Left lung (tissue), 10 donors: ENCODE results near the gene LGALS3BP. TPM values are rescaled to one million over a fixed set of nuclear protein-coding genes. Genes with fewer than 3 reads are reported as not detected.

ENCODE experiments used
- ATAC-seq: fragments of 200-7000 bp; cut with Tn5 transposase; one replicate; pipeline ENCODE4 v1.9.1; 2020; ENCODE audit warnings: moderate library complexity
- DNase-seq, 4 donors: peaks; one replicate each; pipeline ENCODE4 v3.0.0-alpha.2; 2013 to 2020
- H3K27ac ChIP-seq, 2 donors: fragments of 200-600 bp; sonication (generic) in 1 of 2; one replicate each; pipeline versions ENCODE4 v1.5.0 to v1.8.0; 2020 to 2021
- H3K27me3 ChIP-seq, 2 donors: fragments of 200-600 bp; sonication (generic) in 1 of 2; one replicate each; pipeline versions ENCODE4 v1.5.0 to v1.8.0; 2020 to 2021
- H3K36me3 ChIP-seq, 2 donors: fragments of 200-600 bp; sonication (generic) in 1 of 2; one replicate each; pipeline versions ENCODE4 v1.5.0 to v1.8.0; 2020 to 2021
- H3K4me1 ChIP-seq, 2 donors: fragments of 200-600 bp; one replicate each; pipeline ENCODE4 v1.8.0; 2021
- H3K4me3 ChIP-seq, 2 donors: fragments of 200-600 bp; sonication (generic) in 1 of 2; one replicate each; pipeline versions ENCODE4 v1.5.0 to v1.8.0; 2020 to 2021; ENCODE audit warnings: mild to moderate bottlenecking in 1 of 2
- H3K9me3 ChIP-seq, 2 donors: fragments of 200-600 bp; sonication (generic) in 1 of 2; one replicate each; pipeline versions ENCODE4 v1.5.0 to v1.8.0; 2020 to 2021
- CTCF ChIP-seq, 2 donors: fragments of 200-600 bp; sonication (generic) in 1 of 2; IDR thresholded peaks; one replicate each; pipeline versions ENCODE4 v1.5.0 to v1.8.0; 2021; ENCODE audit warnings: antibody characterized with exemption in 2 of 2
- intact Hi-C, 2 donors: fragments of 100-400 bp; cut with DNase I; formaldehyde crosslinking; loops; one replicate each; pipeline versions ENCODE4 v1.11.2 to v1.14.2; 2022
- polyA plus RNA-seq, 6 donors: library from polyadenylated mRNA; unstranded; fragments of 120-200 nt; gene quantifications; one replicate each; pipeline ENCODE4 v1.2.1, GENCODE V29; 2013; ENCODE audit not compliant: insufficient read length in 6 of 6
- total RNA-seq, 2 donors: library from RNA; stranded (reverse); fragmentation: NEBNext Ultra II Directional; extraction: Animal tissue kit (Norgen Biotek cat#: 25700); gene quantifications; one replicate each; pipeline ENCODE4 v1.2.1, GENCODE V29; 2021
- donor health status: DM: no; HTN: yes; CAD: no.
- donor health status: DM: no; HTN: no; CAD: no.

The LGALS3BP gene
- total and polyA plus RNA-seq, 8 donors = 155 to 688 (median 183) TPM

GRCh38 chr17:78957128-78957527 is 22.6 kb downstream of the LGALS3BP start:
- DNase-seq (peak in 1 of 4 donors; percentile 54), ATAC-seq (no peak)
- intact Hi-C loops = no loop called here
- H3K27ac ChIP-seq = no peak overlapping the region
- no peaks in the 10 kb centered on the region for H3K36me3 ChIP-seq
- H3K4me1 ChIP-seq = peaks cover 0 to 9% of the 10 kb centered on the region in 2 donors
- no peak for TF ChIP-seq CTCF (IDR thresholded peaks at IDR 0.05)
- H3K27me3 ChIP-seq = no peaks in the 10 kb centered on the region
- H3K4me3 ChIP-seq = no peak overlapping the region
- no peaks in the 10 kb centered on the region for H3K9me3 ChIP-seq

GRCh38 chr17:78956254-78956653 is 23.5 kb downstream of the LGALS3BP start:
- ATAC-seq (no peak), DNase-seq (no peak)
- intact Hi-C loops = no loop called here
- Histone ChIP-seq H3K36me3 (no peaks in the 10 kb centered on the region), H3K27ac (no peak overlapping the region), H3K4me3 (no peak overlapping the region), H3K4me1 (peaks cover 0 to 6% of the 10 kb centered on the region in 2 donors), H3K27me3 (no peaks in the 10 kb centered on the region), H3K9me3 (peaks cover 0 to 5% of the 10 kb centered on the region in 2 donors)
- no peak for TF ChIP-seq CTCF (IDR thresholded peaks at IDR 0.05)

- DNase-seq = no peak
- TF ChIP-seq CTCF (IDR thresholded peaks at IDR 0.05) = no peak
- Histone ChIP-seq H3K36me3 (no peaks in the 10 kb centered on the region), H3K27ac (no peak overlapping the region), H3K27me3 (no peaks in the 10 kb centered on the region), H3K4me3 (no peak overlapping the region), H3K4me1 (no peaks in the 10 kb centered on the region), H3K9me3 (peaks cover 2 to 21% of the 10 kb centered on the region in 2 donors)
- ATAC-seq = no peak
- intact Hi-C loops = no loop called here
Observed at GRCh38 chr17:78954684-78955083, 25.0 kb downstream of the LGALS3BP start.

GRCh38 chr17:78953356-78954350 is 26.1 kb downstream of the LGALS3BP start:
- no peak for TF ChIP-seq CTCF (IDR thresholded peaks at IDR 0.05)
- no peaks in the 10 kb centered on the region for H3K4me1 ChIP-seq
- intact Hi-C loops = no loop called here
- ATAC-seq (no peak), DNase-seq (no peak)
- peaks cover 2 to 21% of the 10 kb centered on the region in 2 donors for H3K9me3 ChIP-seq
- H3K4me3 ChIP-seq = no peak overlapping the region
- no peaks in the 10 kb centered on the region for H3K36me3 ChIP-seq
- no peaks in the 10 kb centered on the region for H3K27me3 ChIP-seq
- H3K27ac ChIP-seq = no peak overlapping the region

- H3K27ac ChIP-seq = no peak overlapping the region
- H3K36me3 ChIP-seq = no peaks in the 10 kb centered on the region
- intact Hi-C loops = no loop called here
- no peaks in the 10 kb centered on the region for H3K27me3 ChIP-seq
- H3K4me1 ChIP-seq = no peaks in the 10 kb centered on the region
- H3K9me3 ChIP-seq = peaks cover 2 to 21% of the 10 kb centered on the region in 2 donors
- TF ChIP-seq CTCF (IDR thresholded peaks at IDR 0.05) = no peak
- no peak for ATAC-seq
- DNase-seq = no peak
- no peak overlapping the region for H3K4me3 ChIP-seq
Observed at GRCh38 chr17:78952706-78953105, 27.0 kb downstream of the LGALS3BP start.
